ENCODE measurements around the gene HOXC9.

DNA sequence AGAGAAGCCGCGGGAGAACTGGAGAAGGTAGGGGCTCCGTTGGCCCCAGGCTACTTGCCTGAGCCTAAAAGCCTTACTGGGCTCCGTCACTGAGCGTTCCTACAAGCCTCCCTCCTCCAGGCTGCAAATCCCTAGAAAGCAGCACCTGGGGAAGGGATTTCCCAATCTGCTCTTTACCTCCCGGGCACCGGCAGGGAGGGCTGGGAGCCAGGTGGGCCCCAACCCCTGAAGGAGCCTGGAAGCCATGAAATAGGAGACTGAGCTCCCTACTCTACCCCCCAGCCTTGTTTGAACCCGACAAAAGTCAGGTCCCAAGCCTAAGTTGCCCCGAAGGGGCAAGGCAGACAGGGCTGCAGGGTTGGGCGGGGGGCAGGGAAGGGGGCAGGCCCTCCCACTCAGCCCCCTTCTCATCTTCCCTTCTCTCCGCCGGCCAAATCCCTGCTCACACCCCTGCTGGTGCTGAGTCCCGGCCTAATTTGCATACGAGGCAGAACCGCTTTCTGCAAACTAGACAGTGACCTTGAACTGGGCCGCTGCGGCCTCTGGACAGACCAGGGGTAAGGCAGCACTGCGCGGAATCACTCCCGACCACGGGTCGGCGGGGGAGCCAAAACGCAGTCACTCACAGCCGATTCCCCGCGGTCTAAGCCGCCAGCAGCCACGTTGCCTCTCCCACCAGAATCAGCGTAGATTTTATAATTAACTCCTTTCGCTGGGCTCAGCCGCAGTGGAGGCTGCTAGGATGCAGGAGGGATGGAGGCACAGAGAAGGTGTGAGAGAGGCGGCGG, 49.0 kb upstream of the HOXC9 start:
- TF ChIP-seq POLR2A (IDR thresholded peaks at IDR 0.05; ENCODE audit: low read length) (no peak), GATA1 (IDR thresholded peaks at IDR 0.05; ENCODE audit: low read depth, low read length) (no peak)
